ENCODE measurements around the gene BOC.

BOC gene

DNA sequence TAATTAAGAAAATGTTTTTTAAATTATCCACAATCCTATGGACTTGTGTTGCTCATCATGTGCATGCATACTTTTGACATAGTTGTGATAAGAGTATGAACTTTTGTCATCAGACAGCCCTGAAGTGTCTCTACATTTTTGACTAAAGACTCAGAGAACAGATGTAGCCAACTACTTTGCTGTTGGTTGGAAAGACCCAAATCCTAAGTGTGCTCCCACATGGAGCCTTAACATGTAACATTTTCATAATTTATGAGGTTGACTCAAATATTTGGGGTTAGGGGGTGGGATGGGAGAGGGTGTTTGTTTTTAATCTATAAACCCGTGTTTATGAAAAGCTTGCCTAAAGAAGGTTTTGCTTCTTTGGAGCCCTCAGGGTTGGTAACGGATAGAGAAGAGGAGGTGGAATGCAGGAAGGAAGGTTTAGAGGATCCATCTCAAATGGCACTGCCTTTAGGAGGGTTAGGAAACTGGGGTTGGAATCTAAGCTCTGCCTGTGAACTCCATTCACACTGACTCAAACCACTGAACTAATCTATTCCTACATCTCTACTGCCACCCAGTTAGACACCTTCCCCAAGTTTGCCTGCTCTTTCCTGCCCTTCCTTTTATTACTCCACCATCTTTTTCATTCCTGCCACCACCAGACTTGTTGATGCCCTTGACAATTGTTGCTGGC is 3.7 kb downstream of the BOC start:
- no peaks in the 10 kb centered on the region for H3K27me3 ChIP-seq (ENCODE audit: insufficient read depth, low read depth)
- H4K20me1 ChIP-seq (ENCODE audit: insufficient read depth), result no peaks in the 10 kb centered on the region
- no peak overlapping the region for H3K4me2 ChIP-seq
- H3K9ac ChIP-seq, result no peak overlapping the region
- no peak overlapping the region for H3K27ac ChIP-seq
- no peak overlapping the region for H2AFZ ChIP-seq (ENCODE audit: low read depth)
- H3K36me3 ChIP-seq (ENCODE audit: insufficient read depth), result no peaks in the 10 kb centered on the region
- no peak overlapping the region for H3K4me3 ChIP-seq (IDR thresholded peaks at IDR 0.05; ENCODE audit: insufficient read depth, low read depth, low read length)
- H3K79me2 ChIP-seq (ENCODE audit: insufficient read depth, low read depth), result no peaks in the 10 kb centered on the region
- no peaks in the 10 kb centered on the region for H3K4me1 ChIP-seq (ENCODE audit: low read depth, poor library complexity, severe bottlenecking)
- TF ChIP-seq, protein P1, sequence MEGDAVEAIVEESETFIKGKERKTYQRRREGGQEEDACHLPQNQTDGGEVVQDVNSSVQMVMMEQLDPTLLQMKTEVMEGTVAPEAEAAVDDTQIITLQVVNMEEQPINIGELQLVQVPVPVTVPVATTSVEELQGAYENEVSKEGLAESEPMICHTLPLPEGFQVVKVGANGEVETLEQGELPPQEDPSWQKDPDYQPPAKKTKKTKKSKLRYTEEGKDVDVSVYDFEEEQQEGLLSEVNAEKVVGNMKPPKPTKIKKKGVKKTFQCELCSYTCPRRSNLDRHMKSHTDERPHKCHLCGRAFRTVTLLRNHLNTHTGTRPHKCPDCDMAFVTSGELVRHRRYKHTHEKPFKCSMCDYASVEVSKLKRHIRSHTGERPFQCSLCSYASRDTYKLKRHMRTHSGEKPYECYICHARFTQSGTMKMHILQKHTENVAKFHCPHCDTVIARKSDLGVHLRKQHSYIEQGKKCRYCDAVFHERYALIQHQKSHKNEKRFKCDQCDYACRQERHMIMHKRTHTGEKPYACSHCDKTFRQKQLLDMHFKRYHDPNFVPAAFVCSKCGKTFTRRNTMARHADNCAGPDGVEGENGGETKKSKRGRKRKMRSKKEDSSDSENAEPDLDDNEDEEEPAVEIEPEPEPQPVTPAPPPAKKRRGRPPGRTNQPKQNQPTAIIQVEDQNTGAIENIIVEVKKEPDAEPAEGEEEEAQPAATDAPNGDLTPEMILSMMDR (conservative IDR thresholded peaks at IDR 0.05; ENCODE audit: low read depth, low read length), result no peak

DNA sequence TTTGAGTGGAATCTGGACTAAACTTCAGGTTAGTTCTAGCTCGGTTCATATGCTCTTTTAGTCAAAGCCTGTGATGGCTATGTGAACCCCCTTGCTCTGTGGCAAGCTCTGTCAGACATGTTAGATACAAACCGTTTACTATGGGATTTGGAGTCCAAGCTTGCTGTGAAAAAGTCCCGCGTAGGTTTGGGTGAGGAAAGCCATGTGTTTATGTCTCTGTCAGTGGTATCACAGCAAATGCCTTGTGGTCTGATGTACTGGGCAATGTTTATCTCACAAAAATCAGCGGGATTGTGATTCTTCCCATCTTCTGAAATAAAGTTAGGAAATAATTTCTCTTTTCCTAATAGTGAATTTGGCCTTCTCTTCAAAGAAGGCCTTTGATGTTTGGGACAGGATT is 5.0 kb downstream of the BOC start:
- no peak overlapping the region for H2AFZ ChIP-seq (ENCODE audit: low read depth)
- H3K27me3 ChIP-seq (ENCODE audit: insufficient read depth, low read depth), result no peaks in the 10 kb centered on the region
- H3K79me2 ChIP-seq (ENCODE audit: insufficient read depth, low read depth), result no peaks in the 10 kb centered on the region
- H3K4me2 ChIP-seq, result no peak overlapping the region
- no peak overlapping the region for H3K9ac ChIP-seq
- H4K20me1 ChIP-seq (ENCODE audit: insufficient read depth), result no peaks in the 10 kb centered on the region
- H3K4me3 ChIP-seq (IDR thresholded peaks at IDR 0.05; ENCODE audit: insufficient read depth, low read depth, low read length), result no peak overlapping the region
- TF ChIP-seq, protein P1 (conservative IDR thresholded peaks at IDR 0.05; ENCODE audit: low read depth, low read length), result no peak
- no peaks in the 10 kb centered on the region for H3K36me3 ChIP-seq (ENCODE audit: insufficient read depth)
- H3K27ac ChIP-seq, result no peak overlapping the region
- no peaks in the 10 kb centered on the region for H3K4me1 ChIP-seq (ENCODE audit: low read depth, poor library complexity, severe bottlenecking)

DNA sequence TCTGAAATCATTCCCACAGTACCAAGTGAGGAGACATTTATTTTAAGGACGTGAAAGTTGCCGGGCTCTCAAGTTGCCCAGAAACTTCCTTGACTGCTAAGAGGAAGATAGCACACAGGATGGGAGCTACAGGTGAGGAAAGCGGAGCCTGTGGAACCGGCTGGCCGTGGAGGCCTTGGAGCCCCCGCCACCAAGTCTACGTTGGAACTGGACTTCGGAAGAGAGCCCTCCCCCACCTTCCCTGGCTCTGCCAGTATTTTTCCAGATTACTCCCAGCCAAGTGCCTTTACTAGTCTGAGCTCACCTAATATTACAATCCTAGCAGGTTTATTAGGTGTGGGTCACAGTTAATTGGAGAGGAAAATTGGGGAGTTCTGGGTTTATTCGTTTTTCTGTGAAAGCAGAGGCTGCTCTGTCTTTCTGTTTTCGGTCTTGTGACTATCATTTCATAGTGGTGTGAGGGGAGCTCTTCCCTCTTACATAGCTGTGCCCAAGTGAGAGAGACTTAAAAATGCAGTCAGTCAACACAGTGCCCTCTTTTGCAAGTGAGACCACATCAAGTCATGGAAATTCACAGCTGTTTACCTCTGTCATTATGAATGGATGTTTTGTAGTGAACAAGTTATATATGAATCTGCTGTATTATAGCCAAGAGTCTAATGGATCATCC is 6.8 kb downstream of the BOC start:
- H3K4me1 ChIP-seq (ENCODE audit: low read depth, poor library complexity, severe bottlenecking), result no peaks in the 10 kb centered on the region
- H2AFZ ChIP-seq (ENCODE audit: low read depth), result no peak overlapping the region
- H3K27me3 ChIP-seq (ENCODE audit: insufficient read depth, low read depth), result no peaks in the 10 kb centered on the region
- H3K36me3 ChIP-seq (ENCODE audit: insufficient read depth), result no peaks in the 10 kb centered on the region
- no peak overlapping the region for H3K4me2 ChIP-seq
- no peak overlapping the region for H3K9ac ChIP-seq
- H3K79me2 ChIP-seq (ENCODE audit: insufficient read depth, low read depth), result no peaks in the 10 kb centered on the region
- no peaks in the 10 kb centered on the region for H4K20me1 ChIP-seq (ENCODE audit: insufficient read depth)
- H3K4me3 ChIP-seq (IDR thresholded peaks at IDR 0.05; ENCODE audit: insufficient read depth, low read depth, low read length), result no peak overlapping the region
- H3K27ac ChIP-seq, result no peak overlapping the region
- TF ChIP-seq, protein P1 (conservative IDR thresholded peaks at IDR 0.05; ENCODE audit: low read depth, low read length), result no peak

DNA sequence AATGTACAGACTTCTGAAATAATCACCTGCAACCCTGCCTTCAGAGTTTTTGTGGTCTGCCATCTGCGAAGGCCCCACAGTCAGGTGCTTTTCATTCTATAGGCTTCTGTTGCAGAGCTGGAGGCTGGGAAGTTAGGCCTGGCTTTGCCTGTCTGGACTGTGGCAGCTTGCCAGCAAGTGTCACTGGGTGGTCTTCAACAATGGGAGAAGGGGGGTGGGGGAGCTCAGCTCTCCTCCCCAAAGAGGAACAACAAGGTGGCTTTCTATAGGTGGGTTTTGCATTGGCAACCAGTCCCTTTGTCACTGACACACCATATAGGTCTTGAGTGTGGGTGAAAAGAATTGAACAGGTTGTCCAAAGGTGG is 7.3 kb downstream of the BOC start:
- H3K27me3 ChIP-seq (ENCODE audit: insufficient read depth, low read depth), result no peaks in the 10 kb centered on the region
- H3K4me3 ChIP-seq (IDR thresholded peaks at IDR 0.05; ENCODE audit: insufficient read depth, low read depth, low read length), result no peak overlapping the region
- H3K36me3 ChIP-seq (ENCODE audit: insufficient read depth), result no peaks in the 10 kb centered on the region
- H3K79me2 ChIP-seq (ENCODE audit: insufficient read depth, low read depth), result no peaks in the 10 kb centered on the region
- no peak overlapping the region for H2AFZ ChIP-seq (ENCODE audit: low read depth)
- no peaks in the 10 kb centered on the region for H3K4me1 ChIP-seq (ENCODE audit: low read depth, poor library complexity, severe bottlenecking)
- no peak overlapping the region for H3K27ac ChIP-seq
- no peak overlapping the region for H3K4me2 ChIP-seq
- no peaks in the 10 kb centered on the region for H4K20me1 ChIP-seq (ENCODE audit: insufficient read depth)
- H3K9ac ChIP-seq, result no peak overlapping the region
- TF ChIP-seq, protein P1 (conservative IDR thresholded peaks at IDR 0.05; ENCODE audit: low read depth, low read length), result no peak

Data from KMS-11 (cell line).